B cell (primary cell): Measurements from ENCODE around the gene MCF2L. TPM values are rescaled to one million over a fixed set of nuclear protein-coding genes. Genes with fewer than 3 reads are reported as not detected.

Experiments used
- ATAC-seq: fragments of 200-7000 bp; cut with Tn5 transposase; one replicate; pipeline ENCODE4 v1.10.0; 2021; ENCODE audit warnings: low read depth, mild to moderate bottlenecking, moderate number of reproducible peaks, moderate library complexity
- CTCF ChIA-PET: fragments of 350-600 bp; sonication (Branson Sonifier 250); formaldehyde crosslinking; loops from one replicate; lab custom pipeline; 2021; ENCODE audit warnings: antibody characterized with exemption, inconsistent platforms; lab: Charles Lee
- POLR2A ChIA-PET: fragments of 350-600 bp; sonication (Branson Sonifier 250); formaldehyde crosslinking; loops from one replicate; lab custom pipeline; 2021; ENCODE audit warnings: antibody characterized with exemption; lab: Charles Lee
- DNase-seq: peaks from one replicate; pipeline ENCODE4 v3.0.0; 2013
- H2AFZ ChIP-seq: 2 replicates; pipeline ENCODE4 v1.6.1; 2012; ENCODE audit warnings: mild to moderate bottlenecking, low read depth, low read length; ENCODE audit not compliant: insufficient read depth, poor library complexity, severe bottlenecking
- H3K27ac ChIP-seq, 2 donors: 1 replicate in 1 of 2; 2 replicates in 1 of 2; pipeline ENCODE4 v1.5.1; 2012 to 2013; ENCODE audit warnings: low read length in 2 of 2, mild to moderate bottlenecking in 2 of 2, moderate library complexity in 1 of 2
- H3K27me3 ChIP-seq, 4 experiments: fragments of 200-600 bp in 1 of 4; sonication (generic) in 1 of 4; replicated peaks in 1 of 4; 1 replicate in 2 of 4; 2 replicates in 2 of 4; pipeline versions ENCODE4 v1.6.1 to v1.7.0; 2013 to 2016; ENCODE audit warnings: low read length in 3 of 4, mild to moderate bottlenecking in 2 of 4, mixed read lengths in 1 of 4, moderate library complexity in 1 of 4; ENCODE audit not compliant: insufficient read depth in 4 of 4, control insufficient read depth in 3 of 4; ENCODE audit errors: control extremely low read depth in 1 of 4
- H3K36me3 ChIP-seq, 2 experiments: replicated peaks in 1 of 2; 1 replicate in 1 of 2; 2 replicates in 1 of 2; pipeline versions ENCODE4 v1.6.1 to v1.7.1; 2013; ENCODE audit warnings: low read length in 1 of 2; ENCODE audit not compliant: insufficient read depth in 2 of 2, control insufficient read depth in 1 of 2; ENCODE audit errors: control extremely low read depth in 1 of 2, extremely low read depth in 1 of 2
- H3K4me1 ChIP-seq, 2 donors: fragments of 200-600 bp in 1 of 2; sonication (generic) in 1 of 2; 1 replicate in 1 of 2; 2 replicates in 1 of 2; pipeline versions ENCODE4 v1.5.1 to v1.6.1; 2013 to 2017; ENCODE audit warnings: low read length in 2 of 2; ENCODE audit not compliant: control insufficient read depth in 2 of 2, insufficient read depth in 2 of 2
- H3K4me2 ChIP-seq: replicated peaks from 2 replicates; pipeline ENCODE3; 2012; ENCODE audit warnings: mild to moderate bottlenecking, low read depth, low read length; ENCODE audit not compliant: poor library complexity, severe bottlenecking
- H3K4me3 ChIP-seq, 5 experiments: fragments of 200-600 bp in 1 of 5; sonication (generic) in 1 of 5; 1 replicate in 3 of 5; 2 replicates in 2 of 5; pipeline versions ENCODE4 v1.5.1 to v1.7.0; 2011 to 2016; ENCODE audit warnings: low read length in 4 of 5, mild to moderate bottlenecking in 4 of 5, low read depth in 2 of 5, control low read depth in 1 of 5, moderate library complexity in 1 of 5; ENCODE audit not compliant: insufficient read depth in 1 of 5; ENCODE audit errors: control extremely low read depth in 1 of 5, extremely low read depth in 1 of 5
- H3K79me2 ChIP-seq: fragments of 200-600 bp; sonication (generic); one replicate; pipeline ENCODE4 v1.6.0; 2016; ENCODE audit warnings: low read length; ENCODE audit not compliant: control insufficient read depth, insufficient read depth
- H3K9ac ChIP-seq: fragments of 200-600 bp; sonication (generic); 2 replicates; pipeline ENCODE4 v1.6.1; 2017; ENCODE audit warnings: mild to moderate bottlenecking, low read length, moderate library complexity
- H3K9me3 ChIP-seq, 3 donors: one replicate each; pipeline versions ENCODE4 v1.6.1 to v1.7.1; 2013; ENCODE audit warnings: low read length in 2 of 3; ENCODE audit not compliant: control insufficient read depth in 2 of 3, insufficient read depth in 1 of 3; ENCODE audit errors: control extremely low read depth in 1 of 3
- H4K20me1 ChIP-seq: 2 replicates; pipeline ENCODE4 v1.6.0; 2012; ENCODE audit warnings: mild to moderate bottlenecking, low read length; ENCODE audit not compliant: insufficient read depth, control insufficient read depth, poor library complexity, severe bottlenecking
- H3K27ac Mint-ChIP-seq: one replicate; pipeline ENCODE4 v1.8.0; 2021; ENCODE audit warnings: mixed read lengths
- H3K27me3 Mint-ChIP-seq: one replicate; pipeline ENCODE4 v1.8.0; 2021; ENCODE audit warnings: mixed read lengths
- H3K4me1 Mint-ChIP-seq: one replicate; pipeline ENCODE4 v1.8.0; 2021; ENCODE audit warnings: mixed read lengths
- H3K4me3 Mint-ChIP-seq: one replicate; pipeline ENCODE4 v1.8.0; 2021; ENCODE audit warnings: mixed read lengths
- H3K9me3 Mint-ChIP-seq: one replicate; pipeline ENCODE4 v1.8.0; 2022; ENCODE audit warnings: mixed read lengths; ENCODE audit not compliant: insufficient read depth
- CTCF ChIP-seq: fragments of 200-600 bp; IDR thresholded peaks from one replicate; pipeline ENCODE4 v1.8.0; 2022; ENCODE audit warnings: antibody characterized with exemption, mild to moderate bottlenecking
- EZH2 ChIP-seq: IDR thresholded peaks from 2 replicates; pipeline ENCODE4 v1.6.1; 2012; ENCODE audit warnings: borderline replicate concordance, low read depth, mild to moderate bottlenecking, moderate library complexity, low read length; ENCODE audit not compliant: insufficient read depth, poor library complexity, severe bottlenecking
- WGBS: methylation state at CpG from one replicate; pipeline ENCODE4 v1.1.5; 2013; ENCODE audit warnings: missing lambda C conversion rate; ENCODE audit not compliant: insufficient coverage; 5-methylcytosine and 5-hydroxymethylcytosine counted together
- intact Hi-C: fragments of 100-400 bp; cut with micrococcal nuclease; formaldehyde crosslinking; loops from one replicate; pipeline ENCODE4 v1.10.0; 2022
- polyA plus RNA-seq: library from polyadenylated mRNA; depleted of rRNA; stranded (reverse); fragments of >200 nt; gene quantifications from 2 replicates; pipeline ENCODE4 v1.2.3, GENCODE V29; 2012
- total RNA-seq, 2 donors: library from RNA; stranded (reverse); fragments of 120-200 nt in 1 of 2; gene quantifications; 1 replicate in 1 of 2; 2 replicates in 1 of 2; pipeline versions ENCODE4 v1.2.3 to v1.2.4, GENCODE V29; 2013 to 2022

The MCF2L gene
- total and polyA plus RNA-seq, 2 donors (not counting 1 experiment from before 2014, with no cell fraction given): 3.7 to 8.2 TPM

GRCh38 chr13:113084943-113085540, 116.0 kb downstream of the MCF2L start:
- Histone ChIP-seq H3K4me1 (no peaks in the 10 kb centered on the region), H2AFZ (no peak overlapping the region), H3K9me3 (peaks cover 0 to 28% (median 0%) of the 10 kb centered on the region in 3 donors), H3K4me3 (no peak overlapping the region), H3K79me2 (no peaks in the 10 kb centered on the region), H3K36me3 (no peaks in the 10 kb centered on the region), H3K27ac (no peak overlapping the region), H3K27me3 (no peaks in the 10 kb centered on the region), H4K20me1 (no peaks in the 10 kb centered on the region), H3K4me2 (no peak overlapping the region), H3K9ac (no peak overlapping the region)
- Mint-ChIP-seq H3K27ac (no peak overlapping the region), H3K9me3 (no peaks in the 10 kb centered on the region), H3K4me1 (no peaks in the 10 kb centered on the region), H3K27me3 (no peaks in the 10 kb centered on the region), H3K4me3 (no peak overlapping the region)
- TF ChIP-seq EZH2: no peak
- no peak for TF ChIP-seq CTCF
- DNase-seq (no peak), ATAC-seq (no peak)
- intact Hi-C loops: no loop called here
- ChIA-PET POLR2A (no interaction called here), CTCF (no interaction called here)
- WGBS: 92% methylated on average over 22 of the region's 24 CpGs

- Histone ChIP-seq H3K9ac (no peak overlapping the region), H3K4me2 (no peak overlapping the region), H3K27ac (no peak overlapping the region), H3K79me2 (no peaks in the 10 kb centered on the region), H3K4me1 (no peaks in the 10 kb centered on the region), H3K36me3 (no peaks in the 10 kb centered on the region), H2AFZ (no peak overlapping the region), H3K27me3 (no peaks in the 10 kb centered on the region), H4K20me1 (no peaks in the 10 kb centered on the region), H3K4me3 (no peak overlapping the region), H3K9me3 (peaks cover 0 to 25% (median 0%) of the 10 kb centered on the region in 3 donors)
- Mint-ChIP-seq H3K4me3 (no peak overlapping the region), H3K27ac (no peak overlapping the region), H3K9me3 (no peaks in the 10 kb centered on the region), H3K4me1 (no peaks in the 10 kb centered on the region), H3K27me3 (no peaks in the 10 kb centered on the region)
- ChIA-PET CTCF (no interaction called here), POLR2A (no interaction called here)
- ATAC-seq (no peak), DNase-seq (no peak)
- TF ChIP-seq CTCF (no peak), EZH2 (no peak)
- intact Hi-C loops: no loop called here
- 92% methylated on average over 29 of the region's 32 CpGs for WGBS
These were observed 117.2 kb downstream of the MCF2L start for GRCh38 chr13:113086031-113086750.
